GM19240 (cell line): ENCODE data around the gene RRP9.
"Not testable (repeated sequence)": the region's sequence is repeated elsewhere in the genome, so short reads cannot be mapped to it uniquely, and the experiment has no call there.

Source experiments
- DNase-seq: peaks from one replicate; pipeline ENCODE4 v3.0.0; 2011; ENCODE audit warnings: low spot score; ENCODE audit not compliant: insufficient read length

Gene RRP9

GRCh38 chr3:51938780-51939425, 2.8 kb downstream of the RRP9 start:
- no peak for DNase-seq

- no peak for DNase-seq
Measured at GRCh38 chr3:51937611-51938450, 3.9 kb downstream of the RRP9 start.

- DNase-seq = no peak
Measured at GRCh38 chr3:51937014-51937413, 4.7 kb downstream of the RRP9 start.

- no peak for DNase-seq
Measured at GRCh38 chr3:51935886-51936755, 5.6 kb downstream of the RRP9 start.

- no peak for DNase-seq
Measured at GRCh38 chr3:51934991-51935885, 6.5 kb downstream of the RRP9 start.

GRCh38 chr3:51934139-51934850, 7.4 kb downstream of the RRP9 start:
- DNase-seq = no peak

- no peak for DNase-seq
Measured at GRCh38 chr3:51933471-51934138, 8.1 kb downstream of the RRP9 start.

- no peak for DNase-seq
Measured at GRCh38 chr3:51932471-51933370, 9.0 kb downstream of the RRP9 start.

- DNase-seq = no peak
Measured at GRCh38 chr3:51931756-51932155, 9.9 kb downstream of the RRP9 start.

GRCh38 chr3:51930439-51930838, 11.3 kb downstream of the RRP9 start:
- DNase-seq = no peak

GRCh38 chr3:51929420-51930003, 12.2 kb downstream of the RRP9 start:
- no peak for DNase-seq

- not testable (repeated sequence) for DNase-seq
Measured at GRCh38 chr3:51928981-51929380, 12.7 kb downstream of the RRP9 start.

GRCh38 chr3:51928438-51928837, 13.3 kb downstream of the RRP9 start:
- DNase-seq = no peak

GRCh38 chr3:51927061-51927977, 14.4 kb downstream of the RRP9 start:
- DNase-seq = no peak

- no peak for DNase-seq
Measured at GRCh38 chr3:51921081-51921578, 20.6 kb downstream of the RRP9 start.

GRCh38 chr3:51916418-51916817, 25.3 kb downstream of the RRP9 start:
- no peak for DNase-seq

- DNase-seq = no peak
Measured at GRCh38 chr3:51908026-51908425, 33.7 kb downstream of the RRP9 start.
